Metanephros (tissue), 1 donor: ENCODE results near the gene CDHR3. TPM values are rescaled to one million over a fixed set of nuclear protein-coding genes. Genes with fewer than 3 reads are reported as not detected.

Experiments
- total RNA-seq: library from RNA; depleted of rRNA; stranded (reverse); fragments of >200 nt; gene quantifications from one replicate; pipeline ENCODE4 v1.2.3, GENCODE V29; 2014

Gene CDHR3, protein sequence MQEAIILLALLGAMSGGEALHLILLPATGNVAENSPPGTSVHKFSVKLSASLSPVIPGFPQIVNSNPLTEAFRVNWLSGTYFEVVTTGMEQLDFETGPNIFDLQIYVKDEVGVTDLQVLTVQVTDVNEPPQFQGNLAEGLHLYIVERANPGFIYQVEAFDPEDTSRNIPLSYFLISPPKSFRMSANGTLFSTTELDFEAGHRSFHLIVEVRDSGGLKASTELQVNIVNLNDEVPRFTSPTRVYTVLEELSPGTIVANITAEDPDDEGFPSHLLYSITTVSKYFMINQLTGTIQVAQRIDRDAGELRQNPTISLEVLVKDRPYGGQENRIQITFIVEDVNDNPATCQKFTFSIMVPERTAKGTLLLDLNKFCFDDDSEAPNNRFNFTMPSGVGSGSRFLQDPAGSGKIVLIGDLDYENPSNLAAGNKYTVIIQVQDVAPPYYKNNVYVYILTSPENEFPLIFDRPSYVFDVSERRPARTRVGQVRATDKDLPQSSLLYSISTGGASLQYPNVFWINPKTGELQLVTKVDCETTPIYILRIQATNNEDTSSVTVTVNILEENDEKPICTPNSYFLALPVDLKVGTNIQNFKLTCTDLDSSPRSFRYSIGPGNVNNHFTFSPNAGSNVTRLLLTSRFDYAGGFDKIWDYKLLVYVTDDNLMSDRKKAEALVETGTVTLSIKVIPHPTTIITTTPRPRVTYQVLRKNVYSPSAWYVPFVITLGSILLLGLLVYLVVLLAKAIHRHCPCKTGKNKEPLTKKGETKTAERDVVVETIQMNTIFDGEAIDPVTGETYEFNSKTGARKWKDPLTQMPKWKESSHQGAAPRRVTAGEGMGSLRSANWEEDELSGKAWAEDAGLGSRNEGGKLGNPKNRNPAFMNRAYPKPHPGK
- 10.7 TPM for total RNA-seq

GRCh38 chr7:105963038-105963667 is at the start of gene CDHR3:
CDHR3 (plus strand) TSS chr7:105963264; CDS start chr7:105963319, 55 bp downstream.

Other genes starting within 250 kb of the CDHR3 start
- gene ATXN7L1, start 86.7 kb upstream of the CDHR3 start, total RNA-seq, result 14.7 TPM
- 66.5 TPM for gene SYPL1, start 149.0 kb downstream of the CDHR3 start, total RNA-seq